Measurements from ENCODE around the gene ANKMY2.

The ANKMY2 gene

DNA sequence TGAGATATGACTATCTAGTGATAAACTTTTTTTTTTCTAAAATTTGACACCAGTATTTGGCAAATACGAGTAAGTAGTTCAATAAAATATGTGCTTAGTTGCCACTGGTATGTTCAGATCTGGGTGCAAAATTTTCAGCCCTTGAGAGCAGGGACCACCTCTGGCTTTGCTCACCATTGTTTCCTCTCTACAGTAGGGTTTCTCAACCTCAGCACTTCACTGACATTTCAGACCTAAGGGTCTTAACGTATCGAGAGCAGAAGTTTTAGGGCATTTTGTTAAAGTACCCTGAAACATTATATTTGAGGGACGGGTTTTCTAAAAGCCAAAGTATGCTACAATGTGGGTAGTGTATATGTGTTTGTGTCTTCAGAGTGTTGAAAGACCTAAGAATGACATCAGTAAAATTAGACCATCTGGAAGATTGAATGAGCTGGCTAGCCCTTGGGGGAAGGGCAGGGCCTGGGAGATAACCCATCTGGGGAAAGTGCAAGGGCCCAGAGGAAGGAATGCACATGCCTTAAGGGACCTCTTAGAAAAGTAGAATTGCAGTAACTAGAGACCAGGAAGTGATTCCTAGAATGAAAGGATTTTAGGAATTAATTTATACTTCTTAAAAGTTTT lies 12.2 kb upstream of the ANKMY2 start:
- DNase-seq: no peak

DNA sequence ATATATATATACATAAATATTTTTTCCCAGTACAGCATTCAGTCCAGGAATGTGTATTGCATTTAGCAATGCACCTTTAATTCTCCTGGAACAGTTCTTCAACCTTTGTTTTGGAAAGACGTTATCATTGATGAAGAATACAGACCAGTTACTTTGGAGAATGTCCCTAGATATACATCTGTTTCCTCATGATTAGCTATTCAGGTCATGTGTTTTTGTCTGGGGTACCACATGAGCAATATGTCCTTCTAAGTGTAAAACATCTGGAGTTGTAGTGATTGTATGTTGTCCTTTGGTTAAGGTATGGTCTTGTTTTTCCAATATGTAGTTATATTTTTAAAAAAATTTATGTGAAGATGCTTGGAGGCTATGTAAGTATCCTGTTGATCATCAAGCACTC lies 10.6 kb upstream of the ANKMY2 start:
- DNase-seq: no peak

DNA sequence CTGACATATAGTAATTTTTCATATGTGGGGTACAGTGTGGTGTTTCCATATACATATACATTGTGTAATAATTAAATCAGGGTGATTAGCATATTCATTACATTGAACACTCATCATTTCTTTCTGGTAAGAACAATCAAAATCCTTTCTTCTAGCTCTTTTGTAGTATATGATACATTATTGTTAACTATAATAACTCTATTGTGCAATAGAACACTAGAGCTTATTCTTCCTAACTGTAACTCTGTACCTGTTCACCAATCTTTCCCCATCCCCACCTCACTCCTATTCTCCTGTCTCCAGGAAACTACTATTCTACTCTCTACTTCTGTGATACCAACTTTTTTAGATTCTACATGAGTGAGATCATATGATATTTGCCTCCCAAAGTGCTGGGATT lies 9.8 kb upstream of the ANKMY2 start:
- DNase-seq: no peak

DNA sequence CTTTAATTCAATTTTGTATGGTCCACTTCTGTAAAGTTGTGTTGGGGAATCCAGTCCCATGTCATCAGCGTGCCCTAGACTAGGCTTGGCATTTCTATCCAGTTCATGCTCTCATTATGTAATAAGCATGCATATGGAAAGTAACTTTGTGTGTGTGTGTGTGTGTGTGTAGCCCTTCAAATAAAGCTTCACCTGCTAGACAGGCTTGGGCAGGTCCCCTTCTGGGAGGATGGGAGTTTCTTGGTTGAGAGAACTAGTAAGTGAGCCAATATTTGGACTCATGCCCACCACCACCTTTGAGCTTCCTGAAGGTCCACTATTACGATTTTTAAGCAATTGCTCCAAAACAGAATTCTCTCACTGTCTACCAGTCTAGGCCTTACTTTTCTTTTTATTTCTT lies 7.3 kb upstream of the ANKMY2 start:
- peak; percentile 46 for DNase-seq

DNA sequence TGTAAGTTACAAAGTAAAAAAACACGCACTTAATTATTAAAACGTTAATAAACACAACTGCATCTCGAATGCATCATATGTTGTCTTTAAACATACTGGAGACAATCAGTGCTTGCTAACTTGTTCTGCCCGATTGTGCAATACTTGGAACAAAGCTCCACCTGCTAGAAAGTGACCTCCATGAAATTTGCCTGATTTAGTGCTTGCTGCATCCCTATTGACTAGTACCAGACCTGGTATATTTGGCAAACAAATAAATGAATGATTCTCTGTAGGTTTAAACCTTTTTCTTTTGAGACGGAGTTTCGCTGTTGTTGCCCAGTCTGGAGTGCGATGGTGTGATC lies 6.7 kb upstream of the ANKMY2 start:
- DNase-seq: no peak

DNA sequence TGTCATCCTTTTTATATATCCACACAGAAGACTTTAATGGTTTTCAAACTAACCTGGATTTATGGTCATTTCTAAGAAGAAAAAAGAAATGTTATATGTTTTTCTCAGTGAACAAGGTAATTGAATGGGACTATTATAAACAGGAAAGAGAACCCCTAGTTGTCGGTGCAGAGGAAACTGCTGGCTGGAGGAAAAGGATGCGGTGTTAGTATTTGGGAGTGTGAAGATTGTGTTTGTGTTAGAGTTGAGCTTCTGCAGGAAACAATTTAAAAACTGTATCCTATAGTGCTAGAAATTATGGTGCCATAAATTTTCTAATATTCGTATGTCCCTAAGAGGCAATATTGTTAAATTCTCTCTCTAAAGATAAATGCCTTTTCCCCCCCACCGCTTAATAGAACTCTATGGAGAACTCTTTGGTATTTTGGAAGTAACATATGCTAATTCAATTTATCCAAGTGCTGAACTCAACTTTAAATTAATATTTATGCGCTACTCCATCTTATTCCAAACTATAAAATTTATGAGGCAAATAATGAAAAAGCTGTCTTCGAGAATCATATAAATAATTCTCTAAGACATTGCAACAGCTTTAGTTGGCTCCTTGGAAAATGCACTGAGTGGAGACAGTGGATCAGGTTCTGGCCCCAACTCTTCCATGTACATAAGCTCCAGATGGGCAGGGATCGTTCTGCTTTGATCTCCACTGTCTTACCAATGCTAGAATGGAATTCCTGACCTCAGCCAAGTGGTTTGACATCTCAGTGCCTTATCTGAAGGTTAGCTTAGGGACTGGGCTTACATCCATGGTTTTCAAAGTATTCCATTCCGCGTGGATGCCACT lies 6.1 kb upstream of the ANKMY2 start:
- DNase-seq: no peak

DNA sequence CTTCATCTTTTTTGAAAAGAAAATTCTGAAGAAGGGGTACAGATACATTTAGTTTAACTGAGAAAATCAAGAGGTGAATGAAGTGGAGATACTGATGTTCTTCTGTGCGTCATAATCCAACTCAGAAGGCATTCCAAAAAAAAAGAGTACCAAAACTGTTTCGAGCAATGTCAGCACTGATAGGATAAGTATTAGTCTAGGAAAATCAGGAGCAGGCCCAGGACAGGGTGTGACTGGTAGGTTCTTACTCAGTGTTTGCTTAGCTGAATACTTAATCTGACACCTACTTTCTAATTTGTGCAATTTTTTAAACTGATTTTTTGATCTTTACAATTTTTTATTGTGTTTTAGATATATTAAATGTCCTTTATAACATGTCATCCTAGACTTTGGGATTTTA lies 4.7 kb upstream of the ANKMY2 start:
- no peak for DNase-seq

DNA sequence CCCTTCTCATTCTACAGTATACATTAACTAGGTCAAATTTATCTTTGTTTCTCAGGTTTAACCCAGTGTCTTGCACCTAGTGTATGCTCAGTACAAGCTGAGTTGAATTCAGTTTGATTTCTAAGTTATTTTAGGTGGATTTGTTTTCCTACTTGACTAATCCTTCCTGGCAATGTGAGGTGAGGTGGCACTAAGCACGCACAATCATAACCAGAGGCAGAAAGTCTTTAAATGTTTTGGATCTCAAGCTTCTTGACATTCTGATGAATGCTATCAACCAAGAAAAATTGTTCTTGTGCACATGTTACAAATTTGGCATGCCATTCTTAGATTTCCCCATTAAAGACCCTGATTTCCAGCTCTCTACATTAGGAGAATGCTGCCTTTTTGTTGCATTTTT lies 3.6 kb upstream of the ANKMY2 start:
- no peak for DNase-seq

DNA sequence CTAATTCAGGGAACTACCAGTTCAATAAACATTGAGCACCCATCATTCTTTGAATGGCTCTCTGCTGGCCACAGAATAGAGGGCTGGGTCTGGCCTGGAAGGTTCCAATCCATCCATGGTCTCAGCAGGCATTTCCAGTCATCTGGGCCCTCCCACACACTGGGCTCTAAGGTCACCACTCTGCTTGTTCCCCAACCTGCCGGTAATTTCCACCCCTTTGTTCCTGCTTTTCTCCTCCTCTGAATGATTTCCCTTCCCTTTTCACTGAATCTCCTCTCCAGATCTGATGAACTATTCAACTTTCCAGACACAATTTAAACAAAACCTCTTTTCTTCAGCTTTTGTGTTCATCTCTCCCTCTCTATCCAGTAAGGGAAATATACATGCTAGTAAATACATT lies 3.0 kb upstream of the ANKMY2 start:
- no peak for DNase-seq

DNA sequence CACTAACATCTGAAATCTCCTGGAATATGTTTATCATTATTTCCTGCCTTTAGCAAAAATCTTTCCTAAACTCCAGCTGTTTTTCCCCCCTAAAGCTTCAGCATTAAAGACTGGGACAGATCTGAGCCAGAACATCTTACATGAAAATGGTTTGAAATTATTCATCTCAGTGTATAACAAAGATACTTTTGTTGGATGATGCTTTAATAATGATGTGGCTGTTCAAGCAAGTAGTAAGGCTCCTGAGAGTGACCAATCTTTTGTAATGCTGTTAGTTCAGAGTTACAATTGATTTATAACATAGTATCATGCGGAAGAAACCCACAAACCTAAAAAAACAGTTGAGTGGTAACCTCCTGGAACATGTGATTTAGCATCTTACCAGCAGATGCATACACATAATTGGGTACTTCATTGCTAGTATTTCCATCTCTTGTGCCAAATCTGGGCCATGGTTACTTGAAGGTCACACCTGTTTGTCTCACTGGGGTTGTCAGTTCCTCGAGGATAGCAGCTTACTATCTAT lies 1.9 kb upstream of the ANKMY2 start:
- DNase-seq: no peak

DNA sequence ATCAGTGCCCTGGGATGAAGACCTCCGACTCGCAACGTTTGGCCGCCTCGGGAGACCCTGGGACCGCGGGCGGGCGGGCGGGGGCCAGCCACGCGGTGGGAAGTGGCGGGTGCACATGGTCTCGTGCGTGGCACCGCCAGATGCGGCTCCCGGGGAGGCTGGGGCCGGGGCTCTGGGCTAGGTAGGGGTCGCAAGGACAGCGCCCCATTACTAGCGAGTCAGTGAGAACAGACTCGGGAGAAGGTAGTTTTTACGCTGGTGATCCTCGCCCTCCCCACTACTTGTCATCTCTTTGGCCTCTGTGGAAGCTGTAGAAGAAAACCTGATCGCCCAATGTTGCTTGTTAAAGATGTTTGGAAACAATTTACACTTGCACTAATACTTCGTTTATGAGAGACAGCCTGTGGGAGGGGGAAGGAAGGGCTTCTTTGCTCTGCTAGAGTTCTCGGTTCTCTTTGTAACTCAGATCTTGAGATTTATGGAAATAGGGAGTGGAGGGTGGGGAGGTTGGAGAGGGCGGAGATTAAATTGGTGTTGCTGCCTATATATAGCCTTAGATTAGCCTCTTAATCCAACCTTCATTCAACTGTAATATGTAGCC lies 1.0 kb upstream of the ANKMY2 start:
- no peak for DNase-seq

DNA sequence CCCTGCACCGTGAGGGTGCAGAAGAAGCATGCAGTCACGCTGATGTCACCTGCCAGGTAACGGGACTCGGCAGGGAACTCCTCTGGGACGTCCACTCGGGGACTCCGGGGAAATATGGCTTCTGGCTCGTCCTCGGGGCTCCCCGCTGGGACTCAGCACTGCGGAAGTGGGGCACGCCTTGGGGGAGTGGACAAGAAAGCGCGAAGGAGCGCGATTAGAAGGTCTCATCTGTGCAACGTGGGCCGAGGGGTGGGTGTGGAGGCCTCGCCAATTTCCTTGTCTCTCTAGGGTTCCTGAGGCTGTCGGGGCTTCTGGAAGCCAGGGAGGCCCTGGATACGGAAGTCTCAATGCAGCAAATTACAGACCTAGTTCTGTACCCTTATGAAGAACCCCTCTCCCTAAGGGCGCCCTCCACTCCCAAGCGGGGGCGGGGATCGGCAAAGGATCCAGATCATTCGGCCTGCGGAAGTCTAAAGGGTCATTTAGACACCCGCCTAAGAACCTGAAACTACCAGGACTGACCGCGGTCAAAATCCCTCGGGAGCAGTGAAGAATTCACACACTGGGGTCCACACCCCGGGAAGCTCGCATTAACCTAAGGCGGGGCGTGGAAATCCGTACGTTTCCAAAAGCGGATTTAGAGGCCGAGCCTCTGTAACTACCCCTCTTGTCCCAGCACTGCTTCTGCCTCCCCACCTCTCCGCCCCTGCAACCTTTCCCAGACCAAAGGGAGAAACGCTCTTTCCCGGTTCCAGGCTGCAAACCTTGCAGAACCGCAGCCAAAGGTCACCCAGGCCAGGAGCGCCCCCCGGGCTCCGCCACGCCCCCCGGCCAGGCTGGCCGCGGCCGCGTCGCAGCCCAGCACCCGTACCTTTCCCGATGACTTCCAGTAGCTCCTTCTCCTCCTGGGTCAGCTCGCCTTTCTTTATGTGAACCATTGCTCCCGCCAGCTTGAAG lies 640 bp downstream of the ANKMY2 start:
- no peak for DNase-seq

DNA sequence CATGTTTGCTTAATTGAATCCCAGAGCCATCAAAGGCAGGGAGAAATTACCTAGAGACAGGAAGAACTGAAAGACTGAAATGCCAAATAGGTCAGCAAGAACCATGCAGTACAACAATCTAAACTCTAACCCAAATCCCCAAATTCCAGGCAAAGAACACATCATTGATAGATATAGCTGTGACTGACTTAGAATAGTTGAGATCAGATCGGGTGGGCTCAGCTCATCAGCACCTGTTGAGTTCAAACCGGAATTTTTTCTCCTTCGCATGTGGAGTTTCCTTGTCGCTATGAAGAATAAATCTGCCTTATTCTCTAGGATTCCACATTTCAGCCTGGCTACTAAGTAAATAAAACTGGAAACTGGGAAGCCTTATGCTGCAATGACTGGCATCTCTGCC lies 1.4 kb downstream of the ANKMY2 start:
- no peak for DNase-seq

DNA sequence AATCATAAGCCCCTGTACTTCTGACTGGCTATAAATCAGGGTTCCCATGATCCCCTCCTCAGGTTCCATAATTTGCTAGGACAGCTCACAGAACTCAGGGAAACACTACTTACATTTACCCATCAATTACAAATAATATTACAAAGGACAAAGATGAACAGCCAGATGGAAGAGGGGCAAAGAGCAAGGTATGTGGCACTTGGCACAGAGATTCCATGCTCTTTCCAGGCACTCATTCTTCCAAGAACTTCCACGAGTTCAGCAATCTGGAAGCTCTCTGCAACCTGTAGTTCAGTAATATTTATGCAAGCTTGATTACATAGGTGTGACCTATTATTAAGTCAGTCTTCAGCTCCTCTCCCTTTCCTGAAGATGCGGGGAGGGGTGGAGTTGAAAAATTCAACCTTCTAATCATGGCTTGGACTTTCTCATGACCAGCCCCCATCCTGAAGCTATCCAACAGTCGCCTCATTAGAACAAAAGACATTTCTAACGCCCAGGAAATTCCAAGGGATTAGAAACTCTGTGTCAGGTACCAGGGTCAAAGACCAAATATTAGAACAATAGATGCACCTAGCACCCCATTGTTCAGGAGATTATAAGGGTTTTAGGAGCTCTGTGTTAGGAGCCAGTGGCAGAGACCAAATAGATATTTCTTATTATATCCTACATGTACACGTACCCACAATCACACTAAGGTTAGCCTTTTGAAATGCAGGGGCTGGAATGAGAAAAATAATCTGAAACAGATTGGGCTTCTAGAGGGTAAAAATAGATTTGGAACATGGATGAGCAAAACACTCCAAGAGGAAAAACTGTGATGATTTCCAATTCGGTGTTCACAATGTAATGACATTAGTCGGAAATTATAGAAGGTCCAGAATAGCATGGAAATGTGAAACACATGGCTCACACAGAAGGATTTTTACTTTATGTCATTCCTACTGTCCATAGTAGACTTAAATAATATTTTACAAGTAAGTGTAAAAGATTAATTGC lies 7.0 kb downstream of the ANKMY2 start:
- no peak for DNase-seq

DNA sequence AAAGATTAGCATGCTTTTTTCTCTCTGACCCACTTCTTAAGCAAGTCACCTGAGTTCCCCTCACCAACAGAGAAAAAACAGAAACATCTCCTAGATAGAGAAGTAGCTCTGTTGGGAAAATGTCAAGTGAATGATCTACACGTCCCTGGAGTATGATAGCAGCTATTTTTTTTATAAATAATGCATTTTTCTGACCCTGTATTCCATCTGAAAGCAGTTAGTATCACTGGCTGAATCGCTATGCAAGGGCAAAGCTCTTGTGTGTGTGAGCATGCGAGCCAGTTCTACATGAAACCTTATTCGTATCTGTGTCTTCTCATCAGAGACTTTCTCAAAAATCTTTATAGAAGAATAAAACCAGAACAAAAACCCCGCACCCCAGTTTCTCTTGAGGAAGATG lies 8.2 kb downstream of the ANKMY2 start:
- DNase-seq: no peak

DNA sequence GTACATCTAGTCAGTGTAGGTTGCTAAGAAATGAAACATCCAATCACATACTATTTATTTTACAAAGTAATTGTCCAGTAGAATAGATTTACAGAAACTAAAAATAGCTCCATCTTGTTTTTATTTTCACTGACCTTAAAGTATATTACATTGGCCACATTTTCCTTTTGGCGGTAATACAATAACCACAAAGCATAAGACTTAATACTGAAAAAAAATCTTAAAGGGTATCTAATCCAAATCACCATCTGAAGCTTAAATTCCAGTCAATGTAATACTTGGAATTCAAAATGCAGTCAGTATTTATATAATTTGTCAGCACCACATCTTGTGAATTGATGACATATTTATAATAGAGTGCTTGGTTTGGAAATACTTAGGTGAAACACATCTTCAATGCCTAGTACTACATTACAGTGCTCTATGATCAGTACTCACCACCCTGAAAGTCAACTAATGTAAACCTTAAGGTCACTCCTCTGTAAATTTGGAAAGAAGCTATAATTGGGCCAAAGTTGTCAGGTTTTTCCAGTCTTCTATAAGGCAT lies 8.9 kb downstream of the ANKMY2 start:
- DNase-seq: no peak

DNA sequence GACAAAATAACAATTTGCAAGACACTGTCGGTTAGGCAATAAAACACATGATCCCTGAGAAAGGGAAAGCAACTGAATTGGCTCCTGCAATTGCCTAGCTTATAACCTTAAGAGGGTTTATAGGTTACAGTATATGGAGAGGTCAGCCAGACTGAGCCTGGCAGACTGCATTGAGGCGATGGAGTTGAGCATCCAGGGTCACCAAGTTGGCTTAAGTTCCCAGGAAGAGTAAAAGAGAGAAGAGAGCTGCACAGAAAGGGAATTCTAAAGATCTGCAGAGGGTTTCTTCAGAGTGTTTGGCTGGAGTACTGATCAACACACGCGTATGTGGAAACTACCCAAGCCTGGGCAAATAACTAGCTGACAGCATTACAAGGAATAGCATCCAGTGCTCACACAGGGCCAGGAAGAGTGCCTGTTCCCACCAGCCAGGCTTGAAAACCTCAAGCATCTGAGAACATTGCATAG lies 11.2 kb downstream of the ANKMY2 start:
- no peak for DNase-seq

DNA sequence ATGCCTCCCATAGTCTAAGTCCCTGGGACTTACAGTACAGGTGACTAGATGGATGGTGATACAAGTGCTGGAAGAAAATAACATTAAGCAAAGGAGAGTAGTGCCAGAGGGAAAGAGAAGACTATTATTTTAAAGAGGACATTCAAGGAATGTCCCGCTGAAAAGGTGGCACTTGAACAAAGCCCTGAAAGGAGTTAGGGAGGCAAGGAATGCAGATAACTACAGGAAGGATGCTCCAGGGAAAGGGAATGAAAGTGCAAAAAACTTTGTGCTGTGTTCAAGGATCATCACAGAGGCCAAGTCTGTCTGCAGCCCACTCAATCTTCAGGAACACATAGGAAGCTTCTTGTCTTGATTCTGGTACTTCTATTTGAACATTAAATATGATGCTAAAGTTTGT lies 14.9 kb downstream of the ANKMY2 start:
- no peak for DNase-seq

DNA sequence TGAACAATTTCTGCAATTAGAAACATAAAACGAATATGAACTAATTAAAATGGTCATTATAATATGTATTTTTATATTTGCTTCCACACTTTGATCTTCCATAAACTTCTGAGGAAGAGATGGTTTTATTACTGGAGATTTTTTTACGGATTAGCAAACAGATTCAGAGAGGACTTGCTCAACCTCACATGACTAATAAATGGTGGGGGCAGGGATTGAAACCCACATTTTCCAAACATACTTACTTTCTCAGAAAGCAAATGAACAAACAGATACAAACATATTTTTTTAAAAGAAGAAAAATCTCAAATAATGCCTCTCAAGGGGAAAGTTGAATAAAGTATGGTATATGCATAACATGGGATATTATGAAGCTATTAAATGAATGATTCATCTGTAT lies 18.3 kb downstream of the ANKMY2 start:
- no peak for DNase-seq

DNA sequence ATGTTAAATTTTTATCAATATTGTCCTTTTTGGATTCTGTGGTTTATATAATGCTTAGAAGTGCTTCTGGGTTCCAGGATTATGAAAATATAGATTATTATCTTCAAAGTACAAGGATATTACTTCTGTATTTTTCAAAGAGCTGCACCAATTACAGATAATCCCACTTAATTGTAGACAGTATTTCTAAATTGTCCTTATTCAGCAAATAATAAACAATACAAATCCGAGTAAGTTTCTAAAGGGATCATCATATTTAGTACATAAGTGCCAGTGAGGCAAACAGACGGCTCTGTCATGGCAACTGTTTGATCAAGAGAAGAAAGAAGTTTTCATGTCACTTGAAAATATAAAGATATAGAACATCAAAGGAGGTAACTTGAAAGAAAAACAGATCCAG lies 19.2 kb downstream of the ANKMY2 start:
- no peak for DNase-seq

DNA sequence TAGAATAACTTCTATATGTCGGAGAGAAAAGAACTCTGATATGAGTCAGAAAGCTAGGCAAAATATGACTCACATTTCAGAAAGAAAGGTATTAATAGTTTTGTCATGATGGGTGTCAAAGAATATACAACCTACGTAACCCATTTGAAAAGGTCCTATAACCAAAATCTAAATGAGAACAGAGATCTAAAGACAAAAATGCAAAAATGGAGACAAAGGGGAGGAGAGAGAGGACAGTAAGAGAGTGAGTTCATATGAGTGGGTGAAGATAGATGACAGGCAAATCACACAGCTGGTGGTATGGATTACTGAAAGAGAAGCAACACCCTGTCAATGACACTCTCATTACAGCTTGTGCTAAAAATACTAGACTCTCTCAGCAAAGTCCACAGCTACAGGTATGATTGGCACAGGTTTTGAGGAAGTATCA lies 25.6 kb downstream of the ANKMY2 start:
- DNase-seq: no peak
